Aorta (tissue), 5 donors: ENCODE measurements around the gene CR1L. TPM values are rescaled to one million over a fixed set of nuclear protein-coding genes. Genes with fewer than 3 reads are reported as not detected.
"Not testable (repeated sequence)": the region's sequence is repeated elsewhere in the genome, so short reads cannot be mapped to it uniquely, and the experiment has no call there.

Experiments
- ATAC-seq: fragments of 200-7000 bp; cut with Tn5 transposase; one replicate; pipeline ENCODE4 v1.9.1; 2022; ENCODE audit warnings: moderate library complexity; ENCODE audit not compliant: low FRiP score
- DNase-seq, 2 donors: peaks; one replicate each; pipeline ENCODE4 v3.0.0-alpha.2; 2020
- H3K27ac ChIP-seq, 2 donors: one replicate each; pipeline ENCODE4 v1.5.1; 2013; ENCODE audit warnings: low read length in 2 of 2, mild to moderate bottlenecking in 2 of 2, moderate library complexity in 2 of 2, control low read depth in 1 of 2, inconsistent platforms in 1 of 2, low read depth in 1 of 2
- H3K27me3 ChIP-seq, 2 donors: one replicate each; pipeline ENCODE4 v1.6.1; 2013; ENCODE audit warnings: control low read depth in 1 of 2, low read length in 1 of 2, mild to moderate bottlenecking in 1 of 2, moderate library complexity in 1 of 2; ENCODE audit not compliant: insufficient read depth in 2 of 2, control insufficient read depth in 1 of 2
- H3K36me3 ChIP-seq, 2 donors: one replicate each; pipeline ENCODE4 v1.6.1; 2013; ENCODE audit warnings: control low read depth in 1 of 2, low read length in 1 of 2, mild to moderate bottlenecking in 1 of 2; ENCODE audit not compliant: insufficient read depth in 2 of 2, control insufficient read depth in 1 of 2
- H3K4me1 ChIP-seq, 2 donors: one replicate each; pipeline ENCODE4 v1.6.1; 2013; ENCODE audit warnings: low read length in 2 of 2, control low read depth in 1 of 2, mild to moderate bottlenecking in 1 of 2, moderate library complexity in 1 of 2; ENCODE audit not compliant: insufficient read depth in 2 of 2, control insufficient read depth in 1 of 2
- H3K4me3 ChIP-seq, 2 donors: one replicate each; pipeline ENCODE4 v1.5.1; 2013; ENCODE audit warnings: low read length in 2 of 2, control low read depth in 1 of 2, mild to moderate bottlenecking in 1 of 2
- H3K9me3 ChIP-seq: one replicate; pipeline ENCODE4 v1.6.1; 2013; ENCODE audit warnings: mild to moderate bottlenecking, low read length; ENCODE audit not compliant: control insufficient read depth
- WGBS, 2 donors: extraction: QIAGEN DNeasy Blood & Tissue Kit; methylation state at CpG; one replicate each; pipeline ENCODE4 v1.1.7; 2013; 5-methylcytosine and 5-hydroxymethylcytosine counted together
- intact Hi-C, 2 donors: fragments of 100-400 bp; cut with DNase I; formaldehyde crosslinking; loops; one replicate each; pipeline versions ENCODE4 v1.14.2 to v1.15.0; 2022
- polyA plus RNA-seq, 2 donors: library from polyadenylated mRNA; stranded (reverse); fragments of 200-250 nt; gene quantifications; one replicate each; pipeline ENCODE4 v1.2.3, GENCODE V29; 2013
- total RNA-seq, 2 donors: library from RNA; stranded (reverse); fragmentation: NEBNext Ultra II Directional; extraction: Animal tissue kit (Norgen Biotek cat#: 25700); gene quantifications; one replicate each; pipeline ENCODE4 v1.2.1, GENCODE V29; 2021
- donor health status: healthy with polysubstance abuse.
- donor health status: Bipolar disorder and iron deficiency.
- donor health status: DM: no; HTN: no; CAD: no.
- donor health status: DM: no; HTN: no; CAD: no.
- donor health status: DM: yes; HTN: yes; CAD: no.

CR1L gene
- total and polyA plus RNA-seq, 4 donors, result 0.24 TPM; not detected in 3

GRCh38 chr1:207763972-207764371, 119.0 kb downstream of the CR1L start:
- H3K4me1 ChIP-seq, result no peaks in the 10 kb centered on the region
- DNase-seq (no peak), ATAC-seq (no peak)
- H3K9me3 ChIP-seq, result no peaks in the 10 kb centered on the region
- no peak overlapping the region for H3K27ac ChIP-seq
- 87 to 91% methylated on average over 9 of the region's 9 CpGs for WGBS, 2 donors
- no peak overlapping the region for H3K4me3 ChIP-seq
- intact Hi-C loops, result no loop called here
- peaks cover 2 to 5% of the 10 kb centered on the region in 2 donors for H3K36me3 ChIP-seq
- H3K27me3 ChIP-seq, result no peaks in the 10 kb centered on the region

DNA sequence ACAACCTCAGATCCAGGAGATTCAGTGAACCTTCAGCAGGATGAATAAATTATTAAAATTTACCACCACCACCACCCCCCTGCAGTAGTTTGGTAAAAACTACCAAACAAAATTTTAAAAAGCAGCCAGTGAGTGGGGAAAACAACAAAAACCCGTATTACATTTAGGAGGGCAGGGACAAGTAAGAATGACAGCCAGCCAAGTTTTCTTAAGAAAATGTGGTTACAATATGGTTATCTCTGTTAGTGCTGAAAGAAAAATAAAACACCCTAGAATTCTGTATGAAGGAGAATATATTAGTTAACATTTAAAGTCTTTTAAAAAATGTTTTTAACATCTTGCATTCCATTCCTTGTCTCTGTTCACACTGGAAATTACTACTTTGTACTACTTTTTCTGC, 121.6 kb downstream of the CR1L start:
- no peak overlapping the region for H3K4me3 ChIP-seq
- H3K36me3 ChIP-seq, result peaks cover 0 to 4% of the 10 kb centered on the region in 2 donors
- ATAC-seq (no peak), DNase-seq (no peak)
- no peaks in the 10 kb centered on the region for H3K9me3 ChIP-seq
- 9 to 21% methylated on average over 1 of the region's 1 CpG for WGBS, 2 donors
- no peak overlapping the region for H3K27ac ChIP-seq
- no peaks in the 10 kb centered on the region for H3K4me1 ChIP-seq
- no peaks in the 10 kb centered on the region for H3K27me3 ChIP-seq
- intact Hi-C loops, result no loop called here

DNA sequence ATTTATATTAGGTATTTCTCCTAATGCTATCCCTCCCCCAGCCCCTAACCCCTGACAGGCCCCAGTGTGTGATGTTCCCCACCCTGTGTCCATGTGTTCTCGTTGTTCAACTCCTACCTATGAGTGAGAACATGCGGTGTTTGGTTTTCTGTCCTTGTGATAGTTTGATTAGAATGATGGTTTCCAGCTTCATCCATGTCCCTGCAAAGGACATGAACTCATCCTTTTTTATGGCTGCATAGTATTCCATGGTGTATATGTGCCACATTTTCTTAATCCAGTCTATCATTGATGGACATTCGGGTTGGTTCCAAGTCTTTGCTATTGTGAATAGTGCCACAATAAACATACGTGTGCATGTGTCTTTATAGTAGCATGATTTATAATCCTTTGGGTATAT, 125.6 kb downstream of the CR1L start:
- H3K36me3 ChIP-seq, intact Hi-C loops, H3K9me3 ChIP-seq, H3K27me3 ChIP-seq, DNase-seq, H3K27ac ChIP-seq, H3K4me1 ChIP-seq, H3K4me3 ChIP-seq, ATAC-seq: not testable (repeated sequence)
- WGBS, 2 donors, result 94 to 95% methylated on average over 3 of the region's 4 CpGs

Other genes starting within 250 kb of the CR1L start
- under 1 TPM in 1 of 2 donors, not detected in 1; 0.58 TPM for gene CR2, start 190.8 kb upstream of the CR1L start, total RNA-seq
- under 1 TPM; 0.13 to 0.36 TPM for gene CR2, start 190.8 kb upstream of the CR1L start, polyA plus RNA-seq
- 10 to 100 TPM in 1 of 2 donors, 1 to 10 TPM in 1; 9.9 to 58.5 TPM for gene CR1, start 149.0 kb upstream of the CR1L start, total RNA-seq
- gene CR1, start 149.0 kb upstream of the CR1L start, polyA plus RNA-seq, result 1 to 10 TPM in 1 of 2 donors, under 1 TPM in 1; 0.23 to 1.4 TPM
- gene CD46, start 106.9 kb downstream of the CR1L start, total RNA-seq, result 100 to 1,000 TPM; 189 to 210 TPM
- gene CD46, start 106.9 kb downstream of the CR1L start, polyA plus RNA-seq, result 100 to 1,000 TPM in 1 of 2 donors, 10 to 100 TPM in 1; 56.3 to 153 TPM